Mesendoderm (in vitro differentiated cells): ENCODE data around the gene CACNG5.

Experiments used
- DNase-seq: peaks from one replicate; pipeline ENCODE4 v3.0.0; 2013
- H2AK5ac ChIP-seq: 2 replicates; pipeline ENCODE4 v1.6.1; 2013; ENCODE audit warnings: low read length, inconsistent platforms
- H2BK120ac ChIP-seq: 2 replicates; pipeline ENCODE4 v1.6.1; 2013; ENCODE audit warnings: low read depth, mild to moderate bottlenecking, low read length, moderate library complexity, mixed read lengths
- H2BK15ac ChIP-seq: replicated peaks from 2 replicates; pipeline ENCODE4 v1.6.1; 2013; ENCODE audit warnings: low read depth, mild to moderate bottlenecking, moderate library complexity
- H2BK5ac ChIP-seq: 2 replicates; pipeline ENCODE4 v1.6.1; 2013; ENCODE audit warnings: low read length, inconsistent platforms
- H3K18ac ChIP-seq: 2 replicates; pipeline ENCODE4 v1.6.1; 2013; ENCODE audit warnings: mild to moderate bottlenecking, low read length, mixed read lengths
- H3K23ac ChIP-seq: one replicate; pipeline ENCODE4 v1.6.1; 2013; ENCODE audit warnings: low read length
- H3K27ac ChIP-seq: 2 replicates; pipeline ENCODE4 v1.5.1; 2013; ENCODE audit warnings: low read depth, mild to moderate bottlenecking, inconsistent platforms, low read length, moderate library complexity
- H3K27me3 ChIP-seq: 2 replicates; pipeline ENCODE4 v1.6.1; 2013; ENCODE audit warnings: low read length, control low read depth, mild to moderate bottlenecking, inconsistent platforms; ENCODE audit not compliant: insufficient read depth, poor library complexity
- H3K36me3 ChIP-seq: 2 replicates; pipeline ENCODE4 v1.6.1; 2013; ENCODE audit warnings: low read length, inconsistent platforms; ENCODE audit not compliant: control insufficient read depth, insufficient read depth
- H3K4ac ChIP-seq: one replicate; pipeline ENCODE4 v1.6.1; 2013; ENCODE audit warnings: low read depth, mild to moderate bottlenecking, low read length, moderate library complexity
- H3K4me1 ChIP-seq: 2 replicates; pipeline ENCODE4 v1.6.1; 2013; ENCODE audit warnings: low read depth, low read length, inconsistent platforms; ENCODE audit not compliant: control insufficient read depth
- H3K4me2 ChIP-seq: 2 replicates; pipeline ENCODE4 v1.6.1; 2013; ENCODE audit warnings: low read length
- H3K4me3 ChIP-seq: 2 replicates; pipeline ENCODE4 v1.5.1; 2013; ENCODE audit warnings: mild to moderate bottlenecking, low read length
- H3K56ac ChIP-seq: one replicate; pipeline ENCODE4 v1.6.1; 2013; ENCODE audit warnings: low read length
- H3K79me1 ChIP-seq: 2 replicates; pipeline ENCODE4 v1.6.1; 2013; ENCODE audit warnings: low read length, inconsistent platforms
- H3K79me2 ChIP-seq: 2 replicates; pipeline ENCODE4 v1.6.1; 2013; ENCODE audit warnings: mild to moderate bottlenecking, low read length; ENCODE audit not compliant: control insufficient read depth, insufficient read depth
- H3K9ac ChIP-seq: 2 replicates; pipeline ENCODE4 v1.6.1; 2013; ENCODE audit warnings: low read length, inconsistent platforms
- H4K5ac ChIP-seq: one replicate; pipeline ENCODE4 v1.6.1; 2013; ENCODE audit warnings: low read length
- H4K8ac ChIP-seq: one replicate; pipeline ENCODE4 v1.6.1; 2013; ENCODE audit warnings: low read depth, mild to moderate bottlenecking, control low read depth, low read length, moderate library complexity
- WGBS: extraction: QIAGEN DNeasy Blood & Tissue Kit; methylation state at CpG from one replicate; pipeline ENCODE4 v1.1.7; 2013; ENCODE audit warnings: low lambda C conversion rate, missing lambda C conversion rate; ENCODE audit not compliant: insufficient coverage; ENCODE audit errors: extremely low coverage; 5-methylcytosine and 5-hydroxymethylcytosine counted together

CACNG5 gene

DNA sequence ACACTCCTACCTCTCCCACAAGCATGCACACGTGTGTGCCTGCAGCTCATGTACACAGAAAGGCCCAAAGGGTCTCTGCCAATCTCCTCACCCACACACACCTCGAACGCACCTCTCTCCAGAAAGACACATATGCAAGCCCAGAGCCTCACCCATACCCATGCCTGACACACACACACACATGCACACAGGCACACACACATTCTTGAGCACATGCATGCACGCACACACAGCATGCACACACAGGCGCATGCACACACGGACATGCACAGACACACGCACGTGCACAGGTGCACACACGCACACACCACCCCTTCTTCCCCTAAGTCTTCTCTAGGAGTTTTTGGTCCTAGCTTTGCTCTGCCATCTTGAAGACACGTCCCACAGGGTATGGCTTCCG, 80.9 kb downstream of the CACNG5 start:
- H3K56ac ChIP-seq, result no peak overlapping the region
- no peaks in the 10 kb centered on the region for H3K36me3 ChIP-seq
- no peak overlapping the region for H3K23ac ChIP-seq
- H2BK5ac ChIP-seq, result no peak overlapping the region
- no peak overlapping the region for H3K27ac ChIP-seq
- H3K4ac ChIP-seq, result no peak overlapping the region
- no peak overlapping the region for H3K4me3 ChIP-seq
- H3K79me1 ChIP-seq, result no peaks in the 10 kb centered on the region
- no peak overlapping the region for H3K9ac ChIP-seq
- no peak overlapping the region for H2AK5ac ChIP-seq
- no peak overlapping the region for H3K4me2 ChIP-seq
- H2BK15ac ChIP-seq, result no peak overlapping the region
- H3K79me2 ChIP-seq, result no peaks in the 10 kb centered on the region
- no peaks in the 10 kb centered on the region for H3K27me3 ChIP-seq
- H2BK120ac ChIP-seq, result no peak overlapping the region
- no peak overlapping the region for H4K8ac ChIP-seq
- no peak for DNase-seq
- H3K18ac ChIP-seq, result no peak overlapping the region
- WGBS, result no CpG with 5 or more reads among the region's 11 CpGs
- H3K4me1 ChIP-seq, result no peaks in the 10 kb centered on the region
- H4K5ac ChIP-seq, result no peak overlapping the region

DNA sequence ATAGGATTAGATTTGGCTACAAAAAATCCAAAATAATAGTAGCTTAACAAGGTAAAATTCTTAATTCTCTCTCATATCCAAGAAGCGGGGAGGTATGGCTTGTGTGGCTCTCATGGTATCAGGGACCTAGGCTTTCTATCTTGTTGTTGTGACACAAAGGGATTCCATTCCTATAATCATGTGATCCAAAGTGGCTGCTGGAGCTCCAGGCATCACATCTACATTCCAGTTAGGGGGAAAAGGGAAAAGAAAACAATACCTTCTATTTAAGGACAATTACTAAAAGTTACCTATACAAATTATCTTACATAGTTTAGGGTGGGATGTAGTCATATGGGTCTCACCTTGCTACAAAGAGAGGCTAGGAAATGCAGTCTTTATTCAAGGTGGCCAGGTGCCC, 82.0 kb downstream of the CACNG5 start:
- Histone ChIP-seq H4K5ac (no peak overlapping the region), H2BK5ac (no peak overlapping the region), H3K56ac (no peak overlapping the region), H3K4me1 (no peaks in the 10 kb centered on the region), H3K23ac (no peak overlapping the region), H3K79me2 (no peaks in the 10 kb centered on the region), H3K27me3 (no peaks in the 10 kb centered on the region), H2BK120ac (no peak overlapping the region), H3K18ac (no peak overlapping the region), H3K79me1 (no peaks in the 10 kb centered on the region), H3K4ac (no peak overlapping the region), H4K8ac (no peak overlapping the region), H3K36me3 (no peaks in the 10 kb centered on the region), H2BK15ac (no peak overlapping the region), H3K4me3 (no peak overlapping the region), H3K27ac (no peak overlapping the region), H3K4me2 (no peak overlapping the region), H3K9ac (no peak overlapping the region), H2AK5ac (no peak overlapping the region)
- DNase-seq, result no peak
- WGBS, result no CpG with 5 or more reads among the region's 1 CpG

DNA sequence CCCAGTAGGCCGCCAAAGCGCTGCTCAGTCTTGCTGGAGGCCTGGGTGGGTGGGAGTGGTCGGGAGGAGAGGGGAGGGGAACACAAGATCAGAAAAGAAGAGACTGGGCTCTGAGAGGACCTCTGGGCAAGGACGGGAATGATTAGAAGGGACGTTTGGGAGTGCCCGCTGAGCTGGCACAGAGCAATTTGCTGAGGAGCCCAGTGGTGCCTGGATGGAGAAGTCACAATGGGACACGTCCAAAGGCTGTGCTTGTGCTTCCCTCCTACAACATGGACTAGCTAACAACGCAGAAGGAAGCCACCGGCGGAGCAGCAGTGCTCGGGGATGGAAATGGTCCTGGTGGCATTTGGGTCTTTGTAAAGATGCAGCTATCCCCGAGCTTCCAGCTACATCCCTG, 84.0 kb downstream of the CACNG5 start:
- Histone ChIP-seq H2BK120ac (no peak overlapping the region), H3K36me3 (no peaks in the 10 kb centered on the region), H2BK15ac (no peak overlapping the region), H2AK5ac (no peak overlapping the region), H3K27me3 (no peaks in the 10 kb centered on the region), H3K79me2 (no peaks in the 10 kb centered on the region), H3K4ac (no peak overlapping the region), H4K5ac (no peak overlapping the region), H3K79me1 (no peaks in the 10 kb centered on the region), H3K4me1 (no peaks in the 10 kb centered on the region), H3K9ac (no peak overlapping the region), H2BK5ac (no peak overlapping the region), H3K27ac (no peak overlapping the region), H3K4me2 (no peak overlapping the region), H4K8ac (no peak overlapping the region), H3K18ac (no peak overlapping the region), H3K4me3 (no peak overlapping the region), H3K23ac (no peak overlapping the region), H3K56ac (no peak overlapping the region)
- WGBS, result no CpG with 5 or more reads among the region's 12 CpGs
- DNase-seq, result no peak

DNA sequence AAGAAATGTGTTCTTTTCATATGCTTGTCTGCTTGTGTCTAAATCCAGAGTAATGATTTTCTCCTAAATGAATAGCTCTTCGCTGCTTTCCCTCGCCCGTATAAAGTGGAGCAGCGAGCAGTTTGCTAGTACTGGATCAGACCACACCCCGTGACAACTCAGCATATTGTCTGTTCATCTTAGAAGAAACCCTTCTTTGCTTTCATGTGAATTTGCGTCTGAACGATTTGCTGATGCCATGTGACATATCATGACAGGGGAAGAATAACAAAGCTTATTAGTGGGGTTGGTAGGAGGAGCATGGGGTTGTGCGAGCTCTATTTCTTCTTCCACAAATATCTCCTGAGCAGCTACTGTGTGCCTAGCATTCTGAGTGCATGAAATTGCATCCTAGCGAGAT, 85.5 kb downstream of the CACNG5 start:
- no peak overlapping the region for H3K4me2 ChIP-seq
- no peak overlapping the region for H3K27ac ChIP-seq
- no peak overlapping the region for H2BK15ac ChIP-seq
- no peak overlapping the region for H3K18ac ChIP-seq
- H3K79me1 ChIP-seq, result no peaks in the 10 kb centered on the region
- no peak overlapping the region for H4K8ac ChIP-seq
- H3K4ac ChIP-seq, result no peak overlapping the region
- H3K23ac ChIP-seq, result no peak overlapping the region
- no peak overlapping the region for H2BK5ac ChIP-seq
- WGBS, result no CpG with 5 or more reads among the region's 9 CpGs
- no peak overlapping the region for H3K56ac ChIP-seq
- DNase-seq, result no peak
- H3K4me1 ChIP-seq, result no peaks in the 10 kb centered on the region
- H3K27me3 ChIP-seq, result no peaks in the 10 kb centered on the region
- H3K9ac ChIP-seq, result no peak overlapping the region
- H2BK120ac ChIP-seq, result no peak overlapping the region
- H3K36me3 ChIP-seq, result no peaks in the 10 kb centered on the region
- no peak overlapping the region for H2AK5ac ChIP-seq
- no peak overlapping the region for H3K4me3 ChIP-seq
- no peaks in the 10 kb centered on the region for H3K79me2 ChIP-seq
- H4K5ac ChIP-seq, result no peak overlapping the region

DNA sequence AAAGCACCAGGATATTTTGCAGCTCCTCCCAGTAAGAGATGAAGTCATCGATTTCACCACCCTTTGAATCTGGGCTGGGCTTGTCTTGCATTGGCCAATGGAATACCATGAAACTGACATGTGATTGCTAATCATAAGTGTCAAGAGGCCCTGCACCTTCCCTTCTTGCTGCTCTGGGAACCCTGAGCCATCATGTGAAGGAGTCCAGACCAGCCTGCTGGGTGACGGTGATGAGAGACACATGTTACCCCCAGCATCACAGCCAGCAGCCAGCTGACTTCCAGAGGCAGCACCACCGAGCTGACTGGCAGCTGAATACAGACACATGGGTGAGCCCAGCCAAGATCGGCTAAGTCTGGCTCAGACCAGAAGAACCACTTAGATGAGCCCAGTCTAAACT, 86.0 kb downstream of the CACNG5 start:
- no peak overlapping the region for H3K23ac ChIP-seq
- H2BK15ac ChIP-seq, result no peak overlapping the region
- H3K27ac ChIP-seq, result no peak overlapping the region
- H3K36me3 ChIP-seq, result no peaks in the 10 kb centered on the region
- no peak overlapping the region for H4K5ac ChIP-seq
- no peak overlapping the region for H2BK120ac ChIP-seq
- H2AK5ac ChIP-seq, result no peak overlapping the region
- no CpG with 5 or more reads among the region's 4 CpGs for WGBS
- no peaks in the 10 kb centered on the region for H3K79me1 ChIP-seq
- no peak overlapping the region for H3K9ac ChIP-seq
- no peak overlapping the region for H2BK5ac ChIP-seq
- no peak overlapping the region for H3K56ac ChIP-seq
- no peak overlapping the region for H3K18ac ChIP-seq
- H3K4me1 ChIP-seq, result no peaks in the 10 kb centered on the region
- no peak overlapping the region for H3K4ac ChIP-seq
- no peak for DNase-seq
- no peak overlapping the region for H3K4me2 ChIP-seq
- no peak overlapping the region for H4K8ac ChIP-seq
- H3K4me3 ChIP-seq, result no peak overlapping the region
- no peaks in the 10 kb centered on the region for H3K79me2 ChIP-seq
- no peaks in the 10 kb centered on the region for H3K27me3 ChIP-seq

DNA sequence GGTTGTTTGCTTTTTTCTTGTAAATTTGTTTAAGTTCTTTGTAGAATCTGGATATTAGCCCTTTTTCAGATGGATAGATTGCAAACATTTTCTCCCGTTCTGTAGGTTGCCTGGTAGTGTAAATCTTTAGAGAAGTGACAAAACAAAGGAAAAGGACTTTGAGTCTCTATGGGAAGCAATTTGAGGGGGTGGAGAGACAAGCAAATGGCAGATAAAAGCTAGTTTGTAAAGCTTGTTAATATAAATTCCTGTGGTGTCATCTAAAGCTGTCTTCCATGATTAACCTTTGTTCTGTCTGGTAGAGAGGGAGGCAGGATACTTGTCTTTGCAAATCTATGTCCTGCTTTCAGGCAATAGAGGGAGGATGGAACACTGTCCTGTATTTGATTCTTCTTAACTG, 89.0 kb downstream of the CACNG5 start:
- H3K79me2 ChIP-seq, result no peaks in the 10 kb centered on the region
- no peak overlapping the region for H2BK120ac ChIP-seq
- no peak overlapping the region for H2BK15ac ChIP-seq
- no peaks in the 10 kb centered on the region for H3K36me3 ChIP-seq
- no peak overlapping the region for H4K5ac ChIP-seq
- DNase-seq, result no peak
- no peak overlapping the region for H2AK5ac ChIP-seq
- H3K18ac ChIP-seq, result no peak overlapping the region
- H2BK5ac ChIP-seq, result no peak overlapping the region
- H4K8ac ChIP-seq, result no peak overlapping the region
- H3K4me2 ChIP-seq, result no peak overlapping the region
- WGBS, result no CpG with 5 or more reads among the region's 1 CpG
- H3K79me1 ChIP-seq, result no peaks in the 10 kb centered on the region
- H3K9ac ChIP-seq, result no peak overlapping the region
- no peaks in the 10 kb centered on the region for H3K27me3 ChIP-seq
- no peak overlapping the region for H3K27ac ChIP-seq
- H3K56ac ChIP-seq, result no peak overlapping the region
- H3K4ac ChIP-seq, result no peak overlapping the region
- no peaks in the 10 kb centered on the region for H3K4me1 ChIP-seq
- no peak overlapping the region for H3K23ac ChIP-seq
- H3K4me3 ChIP-seq, result no peak overlapping the region
